Measurements from ENCODE around the gene CHAT.
A peak's percentile ranks its signal among the peaks of the same experiment; 100 is the strongest.

The CHAT gene

GRCh38 chr10:49651917-49652316 is 38.1 kb downstream of the CHAT start:
- DNase-seq: no peak

GRCh38 chr10:49652421-49653272 is 38.8 kb downstream of the CHAT start:
- no peak for DNase-seq

- DNase-seq: no peak
These were observed 39.6 kb downstream of the CHAT start for GRCh38 chr10:49653273-49653929.

GRCh38 chr10:49654036-49654693 is 40.3 kb downstream of the CHAT start:
- DNase-seq: no peak

- no peak for DNase-seq
These were observed 41.3 kb downstream of the CHAT start for GRCh38 chr10:49655099-49655498.

GRCh38 chr10:49656845-49657493 is 43.1 kb downstream of the CHAT start:
- DNase-seq: no peak

- DNase-seq: no peak
These were observed 43.8 kb downstream of the CHAT start for GRCh38 chr10:49657606-49658005.

GRCh38 chr10:49661140-49661856 is 47.5 kb downstream of the CHAT start:
- no peak for DNase-seq

- DNase-seq: no peak
These were observed 48.5 kb downstream of the CHAT start for GRCh38 chr10:49662169-49662830.

GRCh38 chr10:49663596-49663995 is 49.8 kb downstream of the CHAT start:
- no peak for DNase-seq

GRCh38 chr10:49664006-49664841 is 50.4 kb downstream of the CHAT start:
- DNase-seq: no peak

GRCh38 chr10:49664842-49665355 is 51.1 kb downstream of the CHAT start:
- DNase-seq: no peak

- no peak for DNase-seq
These were observed 52.3 kb downstream of the CHAT start for GRCh38 chr10:49666054-49666615.

GRCh38 chr10:49666685-49667084 is 52.8 kb downstream of the CHAT start:
- DNase-seq: no peak

- DNase-seq: no peak
These were observed 54.2 kb downstream of the CHAT start for GRCh38 chr10:49667991-49668390.

GRCh38 chr10:49668684-49669083 is 54.8 kb downstream of the CHAT start:
- DNase-seq: no peak

GRCh38 chr10:49678827-49679479 is 65.1 kb downstream of the CHAT start:
- DNase-seq: no peak

- peak in 24 of 51 donors; percentile 5 to 52 (median 30) for DNase-seq
These were observed 65.7 kb downstream of the CHAT start, which contains the start of gene C10orf53 for GRCh38 chr10:49679480-49679893. C10orf53 (plus strand) TSS chr10:49679651; CDS start chr10:49679698, 47 bp downstream.

Data from hypothalamus (tissue), 51 donors.